ENCODE data around the gene TSHZ2.

TSHZ2 gene

GRCh38 chr20:53283011-53283410 lies 310.9 kb downstream of the TSHZ2 start:
- H3K27ac ChIP-seq (ENCODE audit: low read length), result no peak overlapping the region
- H2AFZ ChIP-seq (ENCODE audit: low read depth, low read length), result no peak overlapping the region
- H3K4me3 ChIP-seq (ENCODE audit: low read length), result no peak overlapping the region
- peaks cover 6% of the 10 kb centered on the region for H3K4me1 ChIP-seq (ENCODE audit: low read length)
- no peaks in the 10 kb centered on the region for H3K79me2 ChIP-seq (ENCODE audit: low read length)
- no peaks in the 10 kb centered on the region for H3K36me3 ChIP-seq (replicated peaks; ENCODE audit: low read depth, low read length)
- no peaks in the 10 kb centered on the region for H3K27me3 ChIP-seq (ENCODE audit: low read depth, low read length)
- H4K20me1 ChIP-seq (ENCODE audit: insufficient read depth, low read length), result no peaks in the 10 kb centered on the region
- no peak overlapping the region for H3K4me2 ChIP-seq (ENCODE audit: low read length)
- no peak overlapping the region for H3K9ac ChIP-seq (ENCODE audit: low read length)
- no peak for TF ChIP-seq EZH2phosphoT487 (IDR thresholded peaks at IDR 0.05; ENCODE audit: low read depth)
- TF ChIP-seq, protein P1, sequence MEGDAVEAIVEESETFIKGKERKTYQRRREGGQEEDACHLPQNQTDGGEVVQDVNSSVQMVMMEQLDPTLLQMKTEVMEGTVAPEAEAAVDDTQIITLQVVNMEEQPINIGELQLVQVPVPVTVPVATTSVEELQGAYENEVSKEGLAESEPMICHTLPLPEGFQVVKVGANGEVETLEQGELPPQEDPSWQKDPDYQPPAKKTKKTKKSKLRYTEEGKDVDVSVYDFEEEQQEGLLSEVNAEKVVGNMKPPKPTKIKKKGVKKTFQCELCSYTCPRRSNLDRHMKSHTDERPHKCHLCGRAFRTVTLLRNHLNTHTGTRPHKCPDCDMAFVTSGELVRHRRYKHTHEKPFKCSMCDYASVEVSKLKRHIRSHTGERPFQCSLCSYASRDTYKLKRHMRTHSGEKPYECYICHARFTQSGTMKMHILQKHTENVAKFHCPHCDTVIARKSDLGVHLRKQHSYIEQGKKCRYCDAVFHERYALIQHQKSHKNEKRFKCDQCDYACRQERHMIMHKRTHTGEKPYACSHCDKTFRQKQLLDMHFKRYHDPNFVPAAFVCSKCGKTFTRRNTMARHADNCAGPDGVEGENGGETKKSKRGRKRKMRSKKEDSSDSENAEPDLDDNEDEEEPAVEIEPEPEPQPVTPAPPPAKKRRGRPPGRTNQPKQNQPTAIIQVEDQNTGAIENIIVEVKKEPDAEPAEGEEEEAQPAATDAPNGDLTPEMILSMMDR (IDR thresholded peaks at IDR 0.05; ENCODE audit: low read depth, low read length), result no peak
- no peaks in the 10 kb centered on the region for H3K9me3 ChIP-seq (ENCODE audit: insufficient read depth, low read length)

DNA sequence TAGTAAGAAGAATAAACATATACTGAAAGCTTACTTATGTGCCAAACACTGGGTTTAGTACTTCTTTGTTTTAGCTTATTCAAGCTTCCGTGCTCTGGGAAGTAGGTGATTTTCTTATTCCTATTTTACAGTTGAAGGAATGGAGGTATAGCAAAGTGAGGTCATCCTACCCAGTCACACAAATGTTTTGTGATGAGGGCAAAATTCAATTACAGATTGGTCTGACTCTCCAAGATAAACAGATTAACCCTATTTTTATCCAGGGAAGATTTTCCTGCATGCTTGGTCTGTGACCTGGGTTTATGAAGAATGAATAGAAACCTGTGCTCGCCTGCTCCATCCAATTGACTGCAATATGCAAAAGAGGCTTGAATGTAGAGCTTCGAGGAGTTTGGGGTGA lies 311.4 kb downstream of the TSHZ2 start:
- H3K4me3 ChIP-seq (ENCODE audit: low read length), result no peak overlapping the region
- H3K27me3 ChIP-seq (ENCODE audit: low read depth, low read length), result no peaks in the 10 kb centered on the region
- H2AFZ ChIP-seq (ENCODE audit: low read depth, low read length), result no peak overlapping the region
- TF ChIP-seq EZH2phosphoT487 (IDR thresholded peaks at IDR 0.05; ENCODE audit: low read depth), result no peak
- TF ChIP-seq, protein P1 (IDR thresholded peaks at IDR 0.05; ENCODE audit: low read depth, low read length), result no peak
- peaks cover 6% of the 10 kb centered on the region for H3K4me1 ChIP-seq (ENCODE audit: low read length)
- H3K36me3 ChIP-seq (replicated peaks; ENCODE audit: low read depth, low read length), result no peaks in the 10 kb centered on the region
- no peaks in the 10 kb centered on the region for H3K9me3 ChIP-seq (ENCODE audit: insufficient read depth, low read length)
- H3K4me2 ChIP-seq (ENCODE audit: low read length), result no peak overlapping the region
- H3K79me2 ChIP-seq (ENCODE audit: low read length), result no peaks in the 10 kb centered on the region
- no peak overlapping the region for H3K9ac ChIP-seq (ENCODE audit: low read length)
- no peak overlapping the region for H3K27ac ChIP-seq (ENCODE audit: low read length)
- H4K20me1 ChIP-seq (ENCODE audit: insufficient read depth, low read length), result no peaks in the 10 kb centered on the region

GRCh38 chr20:53284256-53284655 lies 312.1 kb downstream of the TSHZ2 start:
- H4K20me1 ChIP-seq (ENCODE audit: insufficient read depth, low read length), result no peaks in the 10 kb centered on the region
- no peak overlapping the region for H3K4me2 ChIP-seq (ENCODE audit: low read length)
- H3K27me3 ChIP-seq (ENCODE audit: low read depth, low read length), result no peaks in the 10 kb centered on the region
- H3K4me1 ChIP-seq (ENCODE audit: low read length), result peaks cover 6% of the 10 kb centered on the region
- no peak overlapping the region for H3K27ac ChIP-seq (ENCODE audit: low read length)
- TF ChIP-seq EZH2phosphoT487 (IDR thresholded peaks at IDR 0.05; ENCODE audit: low read depth), result no peak
- TF ChIP-seq, protein P1 (IDR thresholded peaks at IDR 0.05; ENCODE audit: low read depth, low read length), result no peak
- no peak overlapping the region for H2AFZ ChIP-seq (ENCODE audit: low read depth, low read length)
- no peaks in the 10 kb centered on the region for H3K36me3 ChIP-seq (replicated peaks; ENCODE audit: low read depth, low read length)
- H3K4me3 ChIP-seq (ENCODE audit: low read length), result no peak overlapping the region
- H3K9me3 ChIP-seq (ENCODE audit: insufficient read depth, low read length), result no peaks in the 10 kb centered on the region
- no peaks in the 10 kb centered on the region for H3K79me2 ChIP-seq (ENCODE audit: low read length)
- no peak overlapping the region for H3K9ac ChIP-seq (ENCODE audit: low read length)

- no peaks in the 10 kb centered on the region for H3K27me3 ChIP-seq (ENCODE audit: low read depth, low read length)
- no peaks in the 10 kb centered on the region for H3K9me3 ChIP-seq (ENCODE audit: insufficient read depth, low read length)
- H3K4me2 ChIP-seq (ENCODE audit: low read length), result no peak overlapping the region
- H3K27ac ChIP-seq (ENCODE audit: low read length), result no peak overlapping the region
- H4K20me1 ChIP-seq (ENCODE audit: insufficient read depth, low read length), result no peaks in the 10 kb centered on the region
- no peaks in the 10 kb centered on the region for H3K79me2 ChIP-seq (ENCODE audit: low read length)
- TF ChIP-seq EZH2phosphoT487 (IDR thresholded peaks at IDR 0.05; ENCODE audit: low read depth), result no peak
- TF ChIP-seq, protein P1 (IDR thresholded peaks at IDR 0.05; ENCODE audit: low read depth, low read length), result no peak
- H3K36me3 ChIP-seq (replicated peaks; ENCODE audit: low read depth, low read length), result no peaks in the 10 kb centered on the region
- H3K4me3 ChIP-seq (ENCODE audit: low read length), result no peak overlapping the region
- no peak overlapping the region for H2AFZ ChIP-seq (ENCODE audit: low read depth, low read length)
- peaks cover 6% of the 10 kb centered on the region for H3K4me1 ChIP-seq (ENCODE audit: low read length)
- no peak overlapping the region for H3K9ac ChIP-seq (ENCODE audit: low read length)
These were observed 312.5 kb downstream of the TSHZ2 start for GRCh38 chr20:53284696-53285095.
